Stimulated activated naive CD8-positive, alpha-beta T cell treated with anti-CD3 and anti-CD28 coated beads, Interleukin-15, amount 100 ng/mL, for 72 hours (primary cell): ENCODE data around the gene KCNMA1.

Source experiments
- ATAC-seq: fragments of 150-1000 bp; cut with Tn5 transposase; 2 replicates; pipeline ENCODE4 v1.10.0; 2021; ENCODE audit warnings: mild to moderate bottlenecking, moderate library complexity
- DNase-seq, 2 donors: peaks; one replicate each; pipeline ENCODE4 v3.0.0; 2021 to 2022
- H3K27ac Mint-ChIP-seq, 2 donors: one replicate each; pipeline ENCODE4 v1.8.0; 2022; ENCODE audit warnings: mild to moderate bottlenecking in 2 of 2, mixed read lengths in 2 of 2, moderate library complexity in 2 of 2
- H3K27me3 Mint-ChIP-seq: one replicate; pipeline ENCODE4 v1.8.0; 2022; ENCODE audit warnings: mixed read lengths
- H3K4me1 Mint-ChIP-seq: one replicate; pipeline ENCODE4 v1.8.0; 2022; ENCODE audit warnings: mild to moderate bottlenecking, mixed read lengths
- H3K4me3 Mint-ChIP-seq, 2 donors: one replicate each; pipeline ENCODE4 v1.8.0; 2022; ENCODE audit warnings: mild to moderate bottlenecking in 2 of 2, mixed read lengths in 2 of 2, moderate library complexity in 1 of 2
- H3K9me3 Mint-ChIP-seq, 2 donors: one replicate each; pipeline ENCODE4 v1.8.0; 2022; ENCODE audit warnings: mixed read lengths in 2 of 2

KCNMA1 gene

DNA sequence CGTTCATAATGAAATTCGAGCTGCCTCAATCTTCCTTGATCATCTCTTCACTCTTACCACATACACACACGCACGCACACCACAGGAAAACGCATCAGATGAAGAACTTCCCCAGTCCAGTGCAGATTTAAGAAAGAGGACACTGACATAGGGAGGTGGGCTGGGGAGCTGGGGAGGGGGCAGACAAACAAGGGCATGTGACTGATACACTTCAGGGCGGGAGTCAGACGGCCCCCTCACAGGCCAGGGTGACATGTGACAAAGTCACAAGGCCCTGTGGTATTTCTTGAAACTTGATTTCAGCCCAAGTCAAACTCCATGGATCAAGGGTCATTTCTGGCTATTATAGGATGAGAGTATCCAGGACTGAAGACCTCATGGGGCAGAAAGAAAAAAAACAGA is 82.6 kb downstream of the KCNMA1 start:
- H3K27ac Mint-ChIP-seq = peak overlapping the region; percentile 1 to 36

DNA sequence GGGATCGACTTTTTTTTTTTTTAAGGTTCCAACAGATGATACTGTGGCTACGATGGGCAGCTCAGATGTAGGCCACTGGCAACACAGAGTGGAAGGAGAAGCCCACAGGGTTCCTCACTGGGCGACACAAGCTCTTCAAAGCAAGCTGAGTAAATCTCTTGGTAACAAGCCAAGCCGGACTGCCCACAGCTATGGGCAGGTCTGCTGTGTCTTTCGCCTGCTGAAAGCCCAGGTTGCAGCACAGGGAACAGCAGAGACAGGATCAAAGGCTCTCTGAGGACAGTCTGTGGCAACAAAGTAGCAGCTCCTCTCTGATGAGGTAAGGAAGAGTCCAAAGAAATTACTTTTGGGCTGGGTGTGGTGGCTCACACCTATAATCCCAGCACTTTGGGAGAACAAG is 83.6 kb downstream of the KCNMA1 start:
- no peak for ATAC-seq
- no peaks in the 10 kb centered on the region for H3K27me3 Mint-ChIP-seq
- peak overlapping the region in 1 of 2 donors; percentile 78 for H3K27ac Mint-ChIP-seq
- H3K4me3 Mint-ChIP-seq = no peak overlapping the region
- DNase-seq = no peak
- no peaks in the 10 kb centered on the region for H3K9me3 Mint-ChIP-seq
- peaks cover 14% of the 10 kb centered on the region for H3K4me1 Mint-ChIP-seq

More for the DNA sequence above, 82.6 kb downstream of the KCNMA1 start:
- Mint-ChIP-seq H3K9me3 (no peaks in the 10 kb centered on the region), H3K27me3 (no peaks in the 10 kb centered on the region), H3K4me3 (no peak overlapping the region), H3K4me1 (peaks cover 14% of the 10 kb centered on the region)
- DNase-seq = peak in 1 of 2 donors; percentile 13
- peak; percentile 67 for ATAC-seq

DNA sequence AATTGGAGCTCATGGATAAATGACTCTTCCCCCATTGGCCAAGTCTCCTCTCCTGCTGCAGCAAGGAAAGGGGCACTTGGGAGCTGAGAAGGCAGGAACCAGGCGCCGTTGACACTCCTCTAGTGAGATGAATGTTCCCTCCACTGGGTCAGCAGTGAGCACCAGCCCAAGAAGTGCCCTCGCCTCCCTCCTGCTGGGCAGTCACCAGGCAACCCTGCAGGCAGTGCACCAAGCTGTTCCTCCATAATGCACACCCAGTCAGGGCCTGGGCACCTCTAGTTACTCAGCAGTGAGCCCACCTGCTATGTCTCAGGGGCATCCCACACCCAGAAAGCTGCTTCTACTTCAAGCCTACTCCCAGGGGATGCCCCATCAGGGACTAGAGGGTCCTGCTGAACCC is 84.3 kb downstream of the KCNMA1 start:
- Mint-ChIP-seq H3K27ac (peak overlapping the region in 1 of 2 donors; percentile 42), H3K4me3 (no peak overlapping the region), H3K9me3 (no peaks in the 10 kb centered on the region), H3K4me1 (peaks cover 14% of the 10 kb centered on the region), H3K27me3 (no peaks in the 10 kb centered on the region)
- no peak for ATAC-seq
- no peak for DNase-seq

DNA sequence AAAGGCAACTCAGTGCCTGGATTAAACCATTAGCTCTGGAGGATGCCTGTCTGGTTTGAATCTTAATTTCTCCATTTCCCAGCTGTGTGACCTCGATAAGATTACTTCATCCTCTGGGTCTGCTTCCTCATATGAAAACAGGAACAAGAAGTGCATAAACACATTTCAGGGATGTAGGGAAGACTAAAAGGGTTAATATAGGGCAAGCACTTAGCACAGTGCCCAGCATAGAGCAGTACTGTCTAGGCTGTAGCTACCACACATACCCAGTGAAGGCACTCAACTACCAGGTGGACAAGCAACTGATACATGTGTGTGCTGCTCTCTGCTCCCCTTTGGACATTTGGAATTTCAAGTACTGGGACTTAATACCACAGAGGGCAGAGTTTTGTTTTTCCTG is 85.4 kb downstream of the KCNMA1 start:
- H3K4me3 Mint-ChIP-seq = no peak overlapping the region

DNA sequence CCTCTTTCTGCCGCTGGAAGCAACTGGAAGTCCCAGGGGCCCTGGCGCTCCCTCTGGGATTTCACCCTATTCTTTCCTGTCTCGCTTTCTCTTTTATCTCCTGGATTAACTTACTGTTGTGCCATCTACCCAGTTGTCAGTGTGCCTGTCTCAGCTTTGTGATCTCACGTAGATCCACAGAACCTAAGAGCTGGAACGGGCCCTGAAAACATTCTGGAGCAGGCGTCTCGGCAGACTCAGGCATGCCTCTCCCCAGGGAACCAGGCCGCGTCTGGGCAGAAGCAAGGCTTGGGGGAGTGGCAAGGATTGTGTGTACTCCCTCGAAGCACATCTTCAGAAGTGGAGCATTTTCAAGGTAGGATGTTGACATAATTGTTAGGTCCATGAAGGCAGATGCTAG is 87.2 kb downstream of the KCNMA1 start:
- peaks cover 14% of the 10 kb centered on the region for H3K4me1 Mint-ChIP-seq
- no peak overlapping the region for H3K27ac Mint-ChIP-seq
- DNase-seq = no peak
- no peak overlapping the region for H3K4me3 Mint-ChIP-seq
- H3K9me3 Mint-ChIP-seq = no peaks in the 10 kb centered on the region
- peaks cover 19% of the 10 kb centered on the region for H3K27me3 Mint-ChIP-seq
- no peak for ATAC-seq

More for the DNA sequence above, 85.4 kb downstream of the KCNMA1 start:
- Mint-ChIP-seq H3K27ac (no peak overlapping the region), H3K9me3 (no peaks in the 10 kb centered on the region), H3K4me1 (peaks cover 14% of the 10 kb centered on the region), H3K27me3 (peaks cover under 1% of the 10 kb centered on the region)
- DNase-seq (no peak), ATAC-seq (no peak)

DNA sequence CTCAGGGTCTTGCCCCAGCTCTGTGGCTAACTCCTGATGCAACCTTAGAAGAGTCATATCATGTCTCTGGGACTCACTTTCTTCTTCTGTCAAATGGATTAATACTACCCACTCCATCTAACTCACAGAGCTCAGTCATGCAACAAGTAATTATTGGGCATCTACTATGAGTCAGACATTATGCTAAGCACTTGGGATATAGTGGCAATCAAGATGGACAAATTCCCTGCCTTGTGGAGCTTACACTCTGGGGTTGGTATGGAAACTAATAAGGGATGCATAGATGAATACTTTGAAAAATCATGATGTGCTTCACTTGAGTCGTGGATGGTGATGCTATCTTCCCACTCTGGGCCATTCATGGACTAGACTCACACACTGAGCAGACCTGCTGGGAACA is 88.9 kb downstream of the KCNMA1 start:
- Mint-ChIP-seq H3K27me3 (peaks cover 32% of the 10 kb centered on the region), H3K27ac (peak overlapping the region in 1 of 2 donors; percentile 80), H3K9me3 (no peaks in the 10 kb centered on the region), H3K4me3 (no peak overlapping the region), H3K4me1 (no peaks in the 10 kb centered on the region)
- ATAC-seq (no peak), DNase-seq (no peak)

DNA sequence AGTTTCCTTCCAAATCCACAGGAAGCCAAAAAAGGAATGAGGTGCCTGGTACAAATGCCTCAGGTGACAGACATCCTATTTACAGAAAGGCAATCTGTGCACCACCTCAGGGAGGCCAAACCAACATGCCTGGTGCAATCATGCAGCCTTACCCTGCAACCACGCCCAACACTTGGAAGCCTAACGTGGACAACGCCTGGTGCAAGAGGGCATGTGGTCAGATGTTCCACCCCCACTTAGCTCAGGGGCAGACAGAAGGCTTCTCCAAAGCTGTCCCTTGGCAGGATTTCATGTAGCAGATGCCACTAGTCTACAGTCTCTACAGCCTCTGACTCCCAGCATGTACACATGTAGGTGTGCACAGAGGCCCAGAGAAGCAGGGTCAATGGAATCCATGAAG is 89.5 kb downstream of the KCNMA1 start:
- H3K27me3 Mint-ChIP-seq = peaks cover 32% of the 10 kb centered on the region
- DNase-seq (no peak), ATAC-seq (no peak)
- H3K4me3 Mint-ChIP-seq = no peak overlapping the region
- H3K4me1 Mint-ChIP-seq = no peaks in the 10 kb centered on the region
- peaks cover 1 to 4% of the 10 kb centered on the region in 2 donors for H3K9me3 Mint-ChIP-seq
- H3K27ac Mint-ChIP-seq = no peak overlapping the region

DNA sequence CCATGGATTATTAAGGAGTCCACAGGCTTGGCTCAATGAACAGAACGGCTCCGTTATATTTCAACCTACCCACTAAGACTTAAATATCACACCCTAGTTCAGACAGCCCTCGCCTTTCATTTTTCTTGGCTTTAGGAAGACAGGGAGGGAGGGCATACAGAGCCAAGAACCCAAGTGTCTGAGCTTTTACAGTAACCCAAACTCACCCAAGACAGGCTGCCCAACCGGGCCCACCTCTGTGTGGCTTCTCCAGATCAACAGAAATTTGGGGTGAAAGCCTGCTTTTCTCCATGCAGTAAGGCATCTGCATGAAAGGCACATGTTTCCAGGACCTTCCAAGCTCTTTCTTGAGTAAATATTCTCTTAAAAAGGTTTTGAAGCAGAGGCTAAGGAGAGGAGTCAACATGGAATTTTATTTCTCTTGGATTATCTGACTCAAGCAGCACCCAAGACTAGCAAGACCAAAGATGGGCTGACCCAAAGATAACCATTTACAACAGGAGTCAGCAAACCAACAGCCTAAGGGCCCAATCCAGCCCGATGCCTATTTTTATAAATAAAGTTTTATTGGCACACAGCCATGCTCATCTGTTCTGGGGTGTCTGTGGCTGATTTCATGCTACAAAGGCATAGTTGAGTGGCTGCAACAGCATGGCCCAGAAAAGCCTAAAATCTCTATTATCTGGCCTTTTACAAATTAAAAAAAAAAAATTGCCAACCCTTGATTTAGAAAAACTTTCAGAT is 90.1 kb downstream of the KCNMA1 start:
- no peak overlapping the region for H3K4me3 Mint-ChIP-seq
- no peaks in the 10 kb centered on the region for H3K4me1 Mint-ChIP-seq
- no peak for DNase-seq
- peaks cover 7 to 11% of the 10 kb centered on the region in 2 donors for H3K9me3 Mint-ChIP-seq
- H3K27ac Mint-ChIP-seq = peak overlapping the region in 1 of 2 donors; percentile 54
- H3K27me3 Mint-ChIP-seq = peaks cover 32% of the 10 kb centered on the region
- ATAC-seq = no peak

DNA sequence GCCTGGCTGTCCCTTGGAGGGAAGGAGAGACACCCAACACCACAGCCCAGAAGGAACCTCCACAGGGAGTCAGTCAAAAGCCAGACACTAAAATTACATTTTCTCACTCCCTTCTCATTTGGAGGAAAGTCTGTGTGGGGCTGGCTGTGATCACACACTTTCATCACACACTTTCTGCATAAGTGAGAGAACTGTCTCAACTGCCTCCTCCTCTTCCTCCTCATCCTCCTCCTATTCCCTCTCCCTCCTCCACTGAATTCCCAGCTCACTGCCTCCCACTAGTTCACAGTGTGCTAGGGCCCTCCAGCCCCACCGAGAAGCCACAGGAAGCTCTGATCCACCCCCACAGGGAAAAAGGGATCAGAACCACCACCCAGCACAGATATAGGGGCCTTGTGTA is 91.6 kb downstream of the KCNMA1 start:
- no peaks in the 10 kb centered on the region for H3K4me1 Mint-ChIP-seq
- no peak for DNase-seq
- peaks cover 32% of the 10 kb centered on the region for H3K27me3 Mint-ChIP-seq
- H3K4me3 Mint-ChIP-seq = no peak overlapping the region
- H3K9me3 Mint-ChIP-seq = peaks cover 7 to 13% of the 10 kb centered on the region in 2 donors
- no peak overlapping the region for H3K27ac Mint-ChIP-seq
- no peak for ATAC-seq

DNA sequence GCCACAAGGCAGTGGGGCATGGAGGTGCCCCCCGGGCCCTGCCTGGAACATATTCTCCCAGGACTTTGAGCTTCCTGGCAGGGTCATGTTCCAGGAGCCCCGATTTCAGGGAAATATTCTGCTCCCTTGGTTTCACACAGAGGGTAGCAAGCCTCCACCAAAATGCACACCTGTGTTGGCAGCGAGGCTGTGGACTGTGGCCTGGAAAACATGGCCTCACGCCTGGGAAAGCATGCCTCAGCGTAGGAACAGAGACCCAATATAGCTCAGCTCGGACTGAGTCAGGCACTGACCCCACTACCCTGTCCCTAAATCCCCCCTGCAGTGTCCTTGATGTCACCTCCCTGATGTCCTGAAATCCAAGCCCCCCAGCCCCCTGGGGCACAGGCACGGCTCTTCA is 92.0 kb downstream of the KCNMA1 start:
- H3K27ac Mint-ChIP-seq = no peak overlapping the region
- ATAC-seq (no peak), DNase-seq (no peak)
- no peaks in the 10 kb centered on the region for H3K4me1 Mint-ChIP-seq
- no peak overlapping the region for H3K4me3 Mint-ChIP-seq
- H3K9me3 Mint-ChIP-seq = peaks cover 7 to 13% of the 10 kb centered on the region in 2 donors
- H3K27me3 Mint-ChIP-seq = peaks cover 32% of the 10 kb centered on the region

DNA sequence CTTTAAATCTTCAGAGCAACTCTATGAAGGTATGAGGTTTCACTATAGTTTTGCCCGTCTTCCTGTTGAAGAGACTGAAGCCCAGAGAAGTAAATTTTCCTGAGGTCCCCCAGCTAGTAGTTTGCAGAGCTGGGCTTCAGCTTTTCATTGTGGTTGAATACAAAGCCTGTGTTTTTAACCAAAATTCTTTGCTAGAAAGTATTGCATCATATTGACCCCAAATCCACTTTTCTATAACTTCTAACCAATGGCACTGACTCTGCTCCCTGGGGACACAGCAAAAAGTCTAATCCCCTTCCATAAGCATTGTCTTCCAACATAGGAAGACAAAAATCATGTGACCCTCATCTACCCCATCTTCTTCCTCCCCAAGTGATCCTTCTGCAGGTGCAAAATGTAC is 93.0 kb downstream of the KCNMA1 start:
- Mint-ChIP-seq H3K9me3 (peaks cover 7 to 13% of the 10 kb centered on the region in 2 donors), H3K4me1 (no peaks in the 10 kb centered on the region), H3K4me3 (no peak overlapping the region), H3K27ac (no peak overlapping the region), H3K27me3 (peaks cover 32% of the 10 kb centered on the region)
- ATAC-seq = no peak
- DNase-seq = no peak

DNA sequence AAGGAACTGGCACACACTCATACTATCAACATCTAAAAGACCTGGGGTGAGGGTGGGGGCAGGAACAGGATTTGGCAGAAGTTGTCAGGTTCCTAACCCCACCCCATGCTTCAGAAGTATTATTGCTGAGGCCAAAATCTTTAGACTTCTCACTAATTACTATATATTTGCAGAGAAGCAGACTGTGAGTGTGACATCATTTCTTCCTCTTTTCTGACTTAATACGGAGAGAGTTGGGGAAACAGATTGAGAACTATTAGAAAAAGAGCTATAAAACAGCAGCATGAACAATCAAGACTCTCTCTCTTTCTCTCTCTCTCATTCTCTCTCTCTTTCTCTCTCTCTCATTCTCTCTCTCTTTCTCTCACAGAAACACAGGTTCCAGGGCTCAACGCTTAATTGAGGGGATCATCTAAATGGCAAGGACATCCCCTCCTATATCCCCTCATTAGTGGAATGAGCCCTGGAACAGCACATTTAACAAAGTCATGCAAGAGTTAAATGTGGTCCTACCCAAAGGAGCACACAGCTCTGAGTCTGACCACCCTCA is 94.8 kb downstream of the KCNMA1 start:
- DNase-seq (no peak), ATAC-seq (no peak)
- Mint-ChIP-seq H3K27ac (no peak overlapping the region), H3K4me3 (no peak overlapping the region), H3K9me3 (peaks cover 7 to 13% of the 10 kb centered on the region in 2 donors), H3K27me3 (peaks cover 32% of the 10 kb centered on the region), H3K4me1 (no peaks in the 10 kb centered on the region)

DNA sequence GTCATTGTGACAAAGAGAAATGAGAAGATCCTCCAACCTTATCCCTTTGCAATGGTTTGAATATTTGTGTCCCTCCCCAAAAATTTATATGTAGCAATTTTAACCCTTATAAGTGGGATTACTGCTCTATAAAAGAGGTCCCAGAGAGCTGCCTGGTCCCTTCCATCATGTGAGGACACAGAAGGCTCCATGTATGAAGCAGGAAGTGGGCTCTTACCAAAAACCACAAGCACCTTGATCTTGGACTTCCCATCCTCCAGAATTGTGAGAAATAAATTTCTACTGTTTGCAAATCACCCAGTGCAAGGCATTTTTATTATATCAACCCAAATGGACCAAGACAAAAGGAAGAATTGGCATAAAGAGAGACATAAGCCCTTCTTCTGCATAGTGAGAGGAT is 95.7 kb downstream of the KCNMA1 start:
- no peak overlapping the region for H3K4me3 Mint-ChIP-seq
- DNase-seq (no peak), ATAC-seq (no peak)
- peaks cover 7 to 13% of the 10 kb centered on the region in 2 donors for H3K9me3 Mint-ChIP-seq
- no peaks in the 10 kb centered on the region for H3K4me1 Mint-ChIP-seq
- no peak overlapping the region for H3K27ac Mint-ChIP-seq
- peaks cover 28% of the 10 kb centered on the region for H3K27me3 Mint-ChIP-seq

DNA sequence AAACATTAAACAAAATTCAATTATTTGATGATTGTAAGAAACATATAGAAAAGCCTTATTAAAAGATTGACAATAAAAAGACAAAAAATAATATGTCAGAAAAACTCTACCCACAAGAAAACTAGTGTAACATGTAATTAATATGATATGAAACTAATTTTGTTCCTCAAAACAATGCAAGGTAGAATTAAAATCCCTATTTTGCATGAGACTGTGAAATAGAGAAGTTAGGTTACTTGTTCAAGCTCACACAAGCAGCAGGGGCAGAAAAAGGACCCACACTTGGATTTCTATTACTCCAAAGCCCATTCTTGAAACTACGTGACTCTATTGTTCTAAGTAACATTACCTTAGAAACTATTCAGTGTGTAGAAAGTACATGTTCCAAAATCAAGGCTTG is 96.4 kb downstream of the KCNMA1 start:
- H3K9me3 Mint-ChIP-seq = peaks cover 7 to 13% of the 10 kb centered on the region in 2 donors
- peaks cover 21% of the 10 kb centered on the region for H3K27me3 Mint-ChIP-seq
- H3K4me3 Mint-ChIP-seq = no peak overlapping the region
- no peak overlapping the region for H3K27ac Mint-ChIP-seq
- DNase-seq (no peak), ATAC-seq (no peak)
- H3K4me1 Mint-ChIP-seq = no peaks in the 10 kb centered on the region

DNA sequence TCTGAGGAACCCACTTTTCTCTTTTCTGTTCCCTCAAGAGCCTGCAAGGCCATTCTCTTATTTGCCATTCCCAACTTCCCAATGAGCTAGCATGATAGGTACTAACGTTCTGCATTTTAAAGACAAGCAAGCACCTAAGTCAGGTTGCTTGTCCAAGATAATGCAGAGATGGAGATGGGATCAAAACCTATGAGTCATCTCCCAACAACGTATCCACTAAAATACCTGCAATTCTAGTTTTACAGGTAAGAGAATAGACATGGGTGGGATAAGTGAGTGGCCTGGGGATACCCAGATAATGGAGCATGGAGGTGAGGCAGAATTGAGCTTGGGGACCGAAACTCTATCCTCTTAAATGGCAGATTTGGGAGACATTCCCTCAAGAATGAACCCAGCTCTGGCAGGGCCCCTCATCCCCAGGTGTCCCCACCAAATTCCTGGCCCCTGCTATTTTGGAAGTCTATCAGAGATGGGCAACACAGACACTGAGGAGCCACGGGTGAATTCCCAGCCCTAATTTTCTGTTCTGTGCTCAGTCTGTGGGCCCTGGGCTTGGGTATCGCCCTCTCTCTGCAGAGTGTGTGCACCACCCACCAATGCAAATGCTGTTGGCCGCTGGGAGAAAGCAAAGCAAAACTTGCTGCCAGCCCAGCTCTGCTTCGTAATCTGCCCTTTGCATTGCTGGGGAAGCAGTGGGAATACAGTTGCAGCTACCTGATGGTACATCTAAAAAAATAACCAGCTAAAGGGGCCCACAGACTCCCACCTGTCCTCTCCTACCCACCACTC is 98.3 kb downstream of the KCNMA1 start:
- no peak for ATAC-seq
- Mint-ChIP-seq H3K9me3 (peaks cover 7 to 13% of the 10 kb centered on the region in 2 donors), H3K4me1 (no peaks in the 10 kb centered on the region), H3K27ac (no peak overlapping the region), H3K27me3 (peaks cover 19% of the 10 kb centered on the region), H3K4me3 (no peak overlapping the region)
- no peak for DNase-seq
